Endothelial cell of umbilical vein (primary cell): Measurements from ENCODE around the gene TOM1L2. TPM values are rescaled to one million over a fixed set of nuclear protein-coding genes. Genes with fewer than 3 reads are reported as not detected.

Source experiments
- BruUV-seq: library from RNA; stranded (reverse); fragments of 400-500 nt; replicated peaks from 2 replicates; lab custom pipeline; 2021; lab: Mats Ljungman, UMichigan
- CTCF ChIA-PET: fragments of 300-600, 350-600 bp; sonication (Branson Sonifier 250); formaldehyde crosslinking; loops from one replicate; lab custom pipeline; 2021; ENCODE audit warnings: antibody characterized with exemption, inconsistent platforms; lab: Charles Lee
- POLR2A ChIA-PET: fragments of 300-600, 350-600 bp; sonication (Branson Sonifier 250); formaldehyde crosslinking; loops from one replicate; lab custom pipeline; 2021; ENCODE audit warnings: antibody characterized with exemption, inconsistent platforms; lab: Charles Lee
- DNase-seq: peaks from one replicate; pipeline ENCODE4 v3.0.0-alpha.2; 2011; ENCODE audit warnings: low read depth, low spot score
- FAIRE-seq: peaks from 2 replicates; lab custom pipeline; 2011; peaks lifted over from hg19 to GRCh38; lab: Jason Lieb, UNC
- H2AFZ ChIP-seq: 2 replicates; pipeline ENCODE4 v1.6.0; 2012; ENCODE audit warnings: low read depth, low read length, control low read depth, inconsistent platforms
- H3K27ac ChIP-seq: 2 replicates; pipeline ENCODE4 v1.5.1; 2011; ENCODE audit warnings: low read depth, mild to moderate bottlenecking, control low read depth, low read length, moderate library complexity; ENCODE audit not compliant: insufficient read depth
- H3K27me3 ChIP-seq, 2 experiments: 2 replicates each; pipeline versions ENCODE4 v1.6.0 to v1.6.1; 2011; ENCODE audit warnings: low read length in 2 of 2, mixed read lengths in 1 of 2; ENCODE audit not compliant: control insufficient read depth in 2 of 2, insufficient read depth in 2 of 2
- H3K36me3 ChIP-seq, 2 experiments: 2 replicates in 1 of 2; 3 replicates in 1 of 2; pipeline ENCODE4 v1.5.1; 2011; ENCODE audit warnings: low read length in 2 of 2, mild to moderate bottlenecking in 1 of 2, moderate library complexity in 1 of 2; ENCODE audit not compliant: control insufficient read depth in 2 of 2, insufficient read depth in 2 of 2; ENCODE audit errors: extremely low read depth in 1 of 2
- H3K4me1 ChIP-seq: 3 replicates; pipeline ENCODE4 v1.5.1; 2011; ENCODE audit warnings: mild to moderate bottlenecking, low read length; ENCODE audit not compliant: control insufficient read depth, insufficient read depth; ENCODE audit errors: extremely low read depth
- H3K4me2 ChIP-seq: 2 replicates; pipeline ENCODE4 v1.6.1; 2011; ENCODE audit warnings: low read length, control low read depth, mixed read lengths; ENCODE audit not compliant: insufficient read depth
- H3K4me3 ChIP-seq, 3 experiments: fragments of 200-600 bp in 1 of 3; sonication (generic), shearing (Covaris generic) in 1 of 3; replicated peaks in 1 of 3; 2 replicates each; pipeline ENCODE4 v1.5.1; 2011 to 2016; ENCODE audit warnings: control low read depth in 3 of 3, low read length in 3 of 3, mild to moderate bottlenecking in 2 of 3, inconsistent platforms in 1 of 3, low read depth in 1 of 3, moderate library complexity in 1 of 3; ENCODE audit not compliant: insufficient read depth in 1 of 3
- H3K79me2 ChIP-seq: 2 replicates; pipeline ENCODE4 v1.6.0; 2012; ENCODE audit warnings: low read length, inconsistent platforms; ENCODE audit not compliant: control insufficient read depth, insufficient read depth
- H3K9ac ChIP-seq: replicated peaks from 2 replicates; pipeline ENCODE3; 2011; ENCODE audit warnings: low read length, control low read depth; ENCODE audit not compliant: insufficient read depth; ENCODE audit errors: extremely low read depth
- H3K9me1 ChIP-seq: replicated peaks from 3 replicates; pipeline ENCODE4 v1.6.0; 2011; ENCODE audit warnings: mild to moderate bottlenecking, low read length; ENCODE audit not compliant: control insufficient read depth, insufficient read depth; ENCODE audit errors: extremely low read depth
- H3K9me3 ChIP-seq: replicated peaks from 2 replicates; pipeline ENCODE4 v1.5.1; 2012; ENCODE audit warnings: low read length, inconsistent platforms; ENCODE audit not compliant: control insufficient read depth, insufficient read depth
- H4K20me1 ChIP-seq: replicated peaks from 2 replicates; pipeline ENCODE3; 2011; ENCODE audit warnings: mild to moderate bottlenecking, low read length; ENCODE audit not compliant: control insufficient read depth, insufficient read depth; ENCODE audit errors: extremely low read depth
- CTCF ChIP-seq, 2 donors: IDR thresholded peaks; 1 replicate in 1 of 2; 2 replicates in 1 of 2; pipeline ENCODE4 v1.5.1; 2011; ENCODE audit warnings: low read length in 2 of 2, mild to moderate bottlenecking in 2 of 2, moderate library complexity in 2 of 2, control low read depth in 1 of 2, inconsistent platforms in 1 of 2, low read depth in 1 of 2; ENCODE audit not compliant: insufficient read depth in 1 of 2; ENCODE audit errors: extremely low read depth in 1 of 2
- EZH2 ChIP-seq: IDR thresholded peaks from 2 replicates; pipeline ENCODE4 v1.6.1; 2012; ENCODE audit warnings: borderline replicate concordance, low read depth, mild to moderate bottlenecking, moderate library complexity, low read length, inconsistent platforms; ENCODE audit not compliant: severe bottlenecking
- FOS ChIP-seq: IDR thresholded peaks from 2 replicates; pipeline ENCODE4 v1.6.1; 2011; ENCODE audit warnings: mild to moderate bottlenecking, low read length, moderate library complexity, borderline replicate concordance; ENCODE audit not compliant: insufficient read depth
- JUN ChIP-seq: IDR thresholded peaks from 2 replicates; pipeline ENCODE4 v1.6.1; 2011; ENCODE audit warnings: borderline replicate concordance, low read depth; ENCODE audit not compliant: insufficient read length, insufficient read depth
- MAX ChIP-seq: IDR thresholded peaks from 2 replicates; pipeline ENCODE4 v1.6.1; 2011; ENCODE audit not compliant: insufficient read depth, insufficient read length
- MYC ChIP-seq: IDR thresholded peaks from one replicate; pipeline ENCODE4 v1.6.1; 2011; ENCODE audit warnings: mild to moderate bottlenecking, low read depth, low read length
- POLR2A ChIP-seq: IDR thresholded peaks from 2 replicates; pipeline ENCODE4 v1.6.1; 2012; ENCODE audit warnings: low read depth, mild to moderate bottlenecking, control low read depth, low read length
- POLR2AphosphoS5 ChIP-seq: IDR thresholded peaks from 2 replicates; pipeline ENCODE4 v1.6.1; 2012; ENCODE audit warnings: low read depth, mild to moderate bottlenecking, control low read depth, low read length, moderate library complexity; ENCODE audit not compliant: insufficient read depth
- dilution Hi-C: fragments of 300-500 bp; cut with MboI; formaldehyde crosslinking; loops from one replicate; pipeline ENCODE4 v1.15.0; 2019; ENCODE audit warnings: low sequenced_read_pairs; ENCODE audit not compliant: extremely low pct_ligation_motif_present
- intact Hi-C: fragments of 100-400 bp; cut with micrococcal nuclease; formaldehyde crosslinking; loops from one replicate; pipeline ENCODE4 v1.10.0; 2022
- polyA plus RNA-seq, 4 experiments: library from polyadenylated mRNA; depleted of rRNA in 3 of 4; stranded (reverse) in 3 of 4; unstranded in 1 of 4; fragments of >200 nt; gene quantifications; 2 replicates each; pipeline versions ENCODE4 v1.2.1 to v1.2.3, GENCODE V29; 2011 to 2012; ENCODE audit warnings: missing spikeins in 1 of 4
- total RNA-seq: library from RNA; stranded (reverse); gene quantifications from 2 replicates; pipeline ENCODE4 v1.2.3, GENCODE V29; 2021

The TOM1L2 gene
- total and polyA plus RNA-seq, 2 donors (not counting 3 experiments of a cell fraction or from before 2014, with no cell fraction given): 31.7 to 37.6 TPM

GRCh38 chr17:17795296-17795695 is 176.9 kb downstream of the TOM1L2 start:
- Histone ChIP-seq H3K9me3 (no peaks in the 10 kb centered on the region), H3K27me3 (no peaks in the 10 kb centered on the region), H3K4me3 (no peak overlapping the region), H3K79me2 (no peaks in the 10 kb centered on the region), H3K9me1 (no peaks in the 10 kb centered on the region), H3K36me3 (peaks cover 7 to 53% of the 10 kb centered on the region in 2 experiments), H3K4me2 (no peak overlapping the region), H3K9ac (no peak overlapping the region), H4K20me1 (no peaks in the 10 kb centered on the region), H3K4me1 (no peaks in the 10 kb centered on the region), H3K27ac (no peak overlapping the region), H2AFZ (no peak overlapping the region)
- CTCF ChIA-PET: no interaction called here
- no peak for DNase-seq
- dilution Hi-C loops: no loop called here
- intact Hi-C loops: no loop called here
- no TSS peak for BruUV-seq
- no peak for FAIRE-seq
- no peak for TF ChIP-seq MYC
- no peak for TF ChIP-seq MAX
- no peak for TF ChIP-seq EZH2
- no peak for TF ChIP-seq POLR2A
- no peak for TF ChIP-seq FOS
- no peak for TF ChIP-seq JUN
- TF ChIP-seq POLR2AphosphoS5: no peak
- TF ChIP-seq CTCF (IDR thresholded peaks at IDR 0.05; ENCODE audit: extremely low read depth in 1 of 2, insufficient read depth in 1 of 2, low read depth in 1 of 2, low read length in 2 of 2): no peak
- POLR2A ChIA-PET: no interaction called here
